ENCODE results near the gene NR2F2. TPM values are rescaled to one million over a fixed set of nuclear protein-coding genes. Genes with fewer than 3 reads are reported as not detected.
A peak's percentile ranks its signal among the peaks of the same experiment; 100 is the strongest.

NR2F2 gene
- total and polyA plus RNA-seq, 8 donors, result 7.0 to 25.6 (median 14.0) TPM

DNA sequence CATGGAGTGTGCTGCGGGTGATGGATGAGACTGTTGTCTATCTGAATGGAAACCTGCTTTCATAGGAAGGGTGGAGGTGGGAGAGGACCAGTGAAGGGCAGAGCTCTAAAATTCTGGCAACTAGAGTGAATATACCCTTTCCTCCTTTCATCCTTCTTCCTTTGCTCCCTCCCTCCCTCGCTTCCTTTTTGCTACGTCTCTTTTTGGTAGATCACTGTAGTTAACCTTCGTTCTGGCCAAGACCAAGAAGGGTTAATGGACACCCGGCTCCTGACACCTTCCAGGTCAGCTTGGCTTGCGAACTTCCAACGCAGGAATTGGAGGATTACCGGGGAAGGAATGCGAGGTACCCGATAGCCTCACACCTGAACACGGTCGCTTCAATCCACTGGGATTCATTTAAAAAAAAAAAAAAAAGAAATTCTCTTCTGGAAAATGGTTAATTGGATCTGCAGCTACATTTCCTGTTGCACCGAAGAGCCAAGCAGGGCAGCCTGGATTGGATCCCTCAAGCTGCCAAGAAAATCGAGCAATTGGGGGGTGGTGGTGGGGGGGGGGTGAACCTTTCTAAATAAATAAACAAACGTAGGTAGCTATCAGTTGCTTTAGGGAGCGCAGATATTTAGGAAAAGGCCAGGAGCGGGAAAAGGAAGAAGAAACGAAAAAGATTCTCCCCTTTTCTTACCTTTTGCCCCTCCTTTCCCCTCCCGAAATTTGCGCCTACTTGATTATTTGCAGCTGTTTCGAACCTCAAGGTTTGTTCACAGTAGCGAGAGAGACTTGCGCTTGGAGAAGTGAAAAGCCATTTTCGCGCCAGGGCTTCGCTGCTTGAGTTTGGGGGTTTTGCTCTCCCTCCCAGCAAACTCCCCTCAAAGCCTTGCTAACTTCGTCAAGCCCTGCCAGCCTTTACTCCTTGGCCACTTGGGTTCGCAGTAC lies 9.5 kb upstream of the NR2F2 start:
- intact Hi-C loops (cut with DNase I), result no loop called here

GRCh38 chr15:96321639-96322535 lies 8.6 kb upstream of the NR2F2 start:
- H3K4me3 ChIP-seq, result peak overlapping the region in 3 of 4 donors; percentile 5 to 44 (median 34)
- WGBS, 2 donors, result 4% methylated on average over 57 to 64 of the region's 64 CpGs
- no peaks in the 10 kb centered on the region for H3K9me3 ChIP-seq
- peak; percentile 39 to 60 (median 50) for ATAC-seq
- H3K27ac ChIP-seq, result peak overlapping the region; percentile 33 to 78 (median 62)
- intact Hi-C loops (cut with DNase I), result no loop called here
- DNase-seq, result peak in 2 of 6 donors; percentile 68 to 75
- TF ChIP-seq, protein P1, sequence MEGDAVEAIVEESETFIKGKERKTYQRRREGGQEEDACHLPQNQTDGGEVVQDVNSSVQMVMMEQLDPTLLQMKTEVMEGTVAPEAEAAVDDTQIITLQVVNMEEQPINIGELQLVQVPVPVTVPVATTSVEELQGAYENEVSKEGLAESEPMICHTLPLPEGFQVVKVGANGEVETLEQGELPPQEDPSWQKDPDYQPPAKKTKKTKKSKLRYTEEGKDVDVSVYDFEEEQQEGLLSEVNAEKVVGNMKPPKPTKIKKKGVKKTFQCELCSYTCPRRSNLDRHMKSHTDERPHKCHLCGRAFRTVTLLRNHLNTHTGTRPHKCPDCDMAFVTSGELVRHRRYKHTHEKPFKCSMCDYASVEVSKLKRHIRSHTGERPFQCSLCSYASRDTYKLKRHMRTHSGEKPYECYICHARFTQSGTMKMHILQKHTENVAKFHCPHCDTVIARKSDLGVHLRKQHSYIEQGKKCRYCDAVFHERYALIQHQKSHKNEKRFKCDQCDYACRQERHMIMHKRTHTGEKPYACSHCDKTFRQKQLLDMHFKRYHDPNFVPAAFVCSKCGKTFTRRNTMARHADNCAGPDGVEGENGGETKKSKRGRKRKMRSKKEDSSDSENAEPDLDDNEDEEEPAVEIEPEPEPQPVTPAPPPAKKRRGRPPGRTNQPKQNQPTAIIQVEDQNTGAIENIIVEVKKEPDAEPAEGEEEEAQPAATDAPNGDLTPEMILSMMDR (IDR thresholded peaks at IDR 0.05), result no peak
- no peak for FAIRE-seq
- no peaks in the 10 kb centered on the region for H3K36me3 ChIP-seq
- H3K4me1 ChIP-seq, result no peaks in the 10 kb centered on the region
- H3K27me3 ChIP-seq, result peaks cover 0 to 7% (median 1%) of the 10 kb centered on the region in 4 donors

More for the DNA sequence above, 9.5 kb upstream of the NR2F2 start:
- DNase-seq (no peak), ATAC-seq (peak; percentile 6 to 33 (median 16)), FAIRE-seq (no peak)
- no peaks in the 10 kb centered on the region for H3K36me3 ChIP-seq
- WGBS, 2 donors, result 13% methylated on average over 28 of the region's 28 CpGs
- H3K27ac ChIP-seq, result peak overlapping the region; percentile 33 to 78 (median 62)
- H3K4me3 ChIP-seq, result peak overlapping the region in 3 of 4 donors; percentile 5 to 44 (median 34)
- no peaks in the 10 kb centered on the region for H3K4me1 ChIP-seq
- TF ChIP-seq, protein P1 (IDR thresholded peaks at IDR 0.05), result no peak
- H3K9me3 ChIP-seq, result no peaks in the 10 kb centered on the region
- H3K27me3 ChIP-seq, result peaks cover 0 to 7% (median 1%) of the 10 kb centered on the region in 4 donors

GRCh38 chr15:96322536-96323318 lies 7.8 kb upstream of the NR2F2 start:
- Histone ChIP-seq H3K4me1 (no peaks in the 10 kb centered on the region), H3K9me3 (no peaks in the 10 kb centered on the region), H3K27me3 (peaks cover 0 to 7% (median 1%) of the 10 kb centered on the region in 4 donors), H3K4me3 (peak overlapping the region in 2 of 4 donors; percentile 34 to 44), H3K27ac (peak overlapping the region; percentile 33 to 78 (median 62)), H3K36me3 (no peaks in the 10 kb centered on the region)
- ATAC-seq (no peak), FAIRE-seq (no peak), DNase-seq (peak in 2 of 6 donors; percentile 62 to 72)
- WGBS, 2 donors, result 29 to 38% methylated on average over 64 to 66 of the region's 66 CpGs
- TF ChIP-seq, protein P1 (IDR thresholded peaks at IDR 0.05), result no peak
- intact Hi-C loops (cut with DNase I), result no loop called here

DNA sequence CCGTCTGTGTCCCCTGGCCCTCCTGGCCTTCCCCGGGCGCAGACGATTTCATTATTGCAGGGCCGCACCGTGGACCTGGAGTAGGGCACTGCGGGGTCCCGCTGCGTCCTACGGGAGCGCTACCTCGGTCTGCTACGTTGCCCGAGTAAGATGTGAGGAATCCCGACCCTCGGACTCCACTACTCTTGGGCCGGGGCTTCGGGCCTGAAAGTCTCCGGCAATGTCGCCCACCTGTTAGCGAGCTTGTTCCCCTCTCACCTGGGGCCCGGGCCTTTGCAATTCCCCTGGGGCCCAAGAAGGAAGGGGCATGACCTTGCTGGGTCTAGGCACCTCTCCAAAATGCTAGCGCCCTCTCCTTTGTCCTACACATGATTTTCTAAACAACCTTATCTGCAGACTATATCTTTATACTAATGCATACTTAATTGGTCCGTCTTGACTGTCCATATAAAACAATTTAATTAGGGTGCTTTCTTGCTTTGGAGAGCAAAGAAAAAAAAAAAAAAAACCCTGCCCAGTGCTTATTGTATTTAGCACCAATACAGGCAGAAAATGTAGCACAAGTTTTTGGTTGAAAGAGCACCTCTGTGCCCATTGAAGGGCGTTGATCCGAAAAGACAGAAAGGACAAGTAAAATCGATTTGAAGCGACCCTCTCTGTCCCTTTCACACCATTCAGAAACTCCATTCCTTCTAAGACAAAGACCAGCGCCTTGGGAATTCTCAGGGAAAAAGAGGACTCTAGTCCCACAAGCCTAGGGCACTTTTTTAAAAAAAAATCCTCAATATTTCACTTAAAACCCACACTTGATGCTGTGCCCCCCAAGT lies 7.0 kb upstream of the NR2F2 start:
- no peak for ATAC-seq
- TF ChIP-seq, protein P1 (IDR thresholded peaks at IDR 0.05), result no peak
- peaks cover 0 to 3% (median under 1%) of the 10 kb centered on the region in 4 donors for H3K27me3 ChIP-seq
- no peaks in the 10 kb centered on the region for H3K9me3 ChIP-seq
- peak overlapping the region; percentile 33 to 78 (median 62) for H3K27ac ChIP-seq
- intact Hi-C loops (cut with DNase I), result no loop called here
- H3K4me3 ChIP-seq, result no peak overlapping the region
- no peaks in the 10 kb centered on the region for H3K36me3 ChIP-seq
- WGBS, 2 donors, result 79 to 81% methylated on average over 29 of the region's 29 CpGs
- H3K4me1 ChIP-seq, result no peaks in the 10 kb centered on the region
- FAIRE-seq, result no peak
- no peak for DNase-seq
